ENCODE measurements around the gene PCDHGB2.
"Not testable (repeated sequence)": the region's sequence is repeated elsewhere in the genome, so short reads cannot be mapped to it uniquely, and the experiment has no call there.

Gene PCDHGB2

DNA sequence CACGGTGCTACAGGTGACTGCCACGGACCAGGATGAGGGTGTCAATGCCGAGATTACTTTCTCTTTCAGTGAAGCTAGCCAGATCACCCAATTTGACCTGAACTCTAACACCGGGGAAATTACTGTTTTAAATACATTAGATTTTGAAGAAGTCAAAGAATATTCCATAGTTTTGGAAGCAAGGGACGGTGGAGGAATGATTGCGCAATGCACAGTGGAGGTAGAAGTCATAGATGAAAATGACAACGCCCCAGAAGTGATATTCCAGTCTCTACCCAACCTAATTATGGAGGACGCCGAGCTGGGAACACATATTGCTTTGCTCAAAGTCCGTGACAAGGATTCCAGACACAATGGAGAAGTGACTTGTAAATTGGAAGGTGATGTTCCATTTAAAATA, 28.9 kb downstream of the PCDHGB2 start:
- TF ChIP-seq POLR2A (IDR thresholded peaks at IDR 0.05; ENCODE audit: low read length) (no peak), GATA1 (IDR thresholded peaks at IDR 0.05; ENCODE audit: low read depth, low read length) (no peak)
- no peak for DNase-seq

DNA sequence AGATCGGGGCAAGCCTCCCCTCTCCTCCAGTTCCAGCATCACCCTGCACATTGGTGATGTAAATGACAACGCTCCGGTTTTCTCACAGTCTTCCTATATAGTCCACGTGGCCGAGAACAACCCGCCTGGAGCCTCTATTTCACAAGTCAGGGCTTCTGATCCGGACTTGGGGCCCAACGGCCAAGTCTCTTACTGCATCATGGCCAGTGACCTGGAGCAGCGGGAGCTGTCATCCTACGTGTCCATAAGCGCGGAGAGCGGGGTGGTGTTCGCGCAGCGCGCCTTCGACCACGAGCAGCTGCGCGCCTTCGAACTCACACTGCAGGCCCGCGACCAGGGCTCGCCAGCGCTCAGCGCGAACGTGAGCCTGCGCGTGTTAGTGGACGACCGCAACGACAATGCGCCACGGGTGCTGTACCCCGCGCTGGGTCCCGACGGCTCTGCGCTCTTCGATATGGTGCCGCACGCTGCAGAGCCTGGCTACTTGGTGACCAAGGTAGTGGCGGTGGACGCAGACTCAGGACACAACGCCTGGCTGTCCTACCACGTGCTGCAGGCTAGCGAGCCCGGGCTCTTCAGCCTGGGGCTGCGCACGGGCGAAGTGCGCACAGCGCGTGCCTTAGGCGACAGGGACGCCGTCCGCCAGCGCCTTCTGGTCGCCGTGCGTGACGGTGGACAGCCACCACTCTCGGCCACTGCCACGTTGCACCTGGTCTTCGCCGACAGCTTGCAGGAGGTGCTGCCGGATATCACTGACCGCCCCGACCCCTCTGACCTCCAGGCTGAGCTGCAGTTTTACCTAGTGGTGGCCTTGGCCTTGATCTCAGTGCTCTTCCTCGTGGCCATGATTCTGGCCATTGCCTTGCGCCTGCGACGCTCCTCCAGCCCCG, 29.6 kb downstream of the PCDHGB2 start:
- no peak for DNase-seq
- TF ChIP-seq POLR2A (IDR thresholded peaks at IDR 0.05; ENCODE audit: low read length) (no peak), GATA1 (IDR thresholded peaks at IDR 0.05; ENCODE audit: low read depth, low read length) (no peak)

DNA sequence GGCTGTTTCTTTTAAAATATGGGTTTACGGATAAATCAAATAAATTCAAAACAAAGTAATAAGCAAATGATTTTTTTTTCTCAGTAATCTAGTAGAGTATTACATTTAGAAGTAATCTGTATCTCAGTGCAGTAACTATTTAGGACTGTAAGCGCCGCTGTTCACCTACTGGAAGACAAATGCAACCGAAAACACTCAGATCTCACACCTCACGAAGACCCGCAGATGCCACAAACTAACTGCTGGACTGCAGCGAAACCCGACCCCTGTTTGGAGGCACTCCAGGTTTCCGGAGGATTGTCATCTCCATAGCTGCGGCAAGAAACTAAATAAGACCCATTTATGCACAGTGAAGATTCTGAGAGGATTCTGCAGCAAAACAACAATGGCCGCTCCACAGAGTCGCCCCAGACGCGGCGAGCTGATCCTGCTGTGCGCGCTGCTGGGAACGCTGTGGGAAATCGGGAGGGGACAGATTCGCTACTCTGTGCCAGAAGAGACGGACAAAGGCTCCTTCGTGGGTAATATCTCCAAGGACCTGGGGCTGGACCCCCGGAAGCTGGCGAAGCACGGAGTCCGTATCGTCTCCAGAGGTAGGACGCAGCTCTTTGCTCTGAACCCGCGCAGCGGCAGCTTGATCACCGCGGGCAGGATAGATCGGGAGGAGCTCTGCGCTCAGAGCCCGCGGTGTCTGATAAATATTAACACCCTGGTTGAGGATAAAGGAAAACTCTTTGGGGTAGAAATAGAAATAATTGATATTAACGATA, 32.8 kb downstream of the PCDHGB2 start, which contains the start of gene PCDHGA8:
Gene PCDHGA8, plus strand, starts transcription at position 205 of the 770 bp plus-strand sequence. Its CDS starts 181 bp downstream, at position 386.
- no peak for TF ChIP-seq GATA1 (IDR thresholded peaks at IDR 0.05; ENCODE audit: low read depth, low read length)
- TF ChIP-seq POLR2A (IDR thresholded peaks at IDR 0.05; ENCODE audit: low read length), result no peak
- DNase-seq, result no peak

DNA sequence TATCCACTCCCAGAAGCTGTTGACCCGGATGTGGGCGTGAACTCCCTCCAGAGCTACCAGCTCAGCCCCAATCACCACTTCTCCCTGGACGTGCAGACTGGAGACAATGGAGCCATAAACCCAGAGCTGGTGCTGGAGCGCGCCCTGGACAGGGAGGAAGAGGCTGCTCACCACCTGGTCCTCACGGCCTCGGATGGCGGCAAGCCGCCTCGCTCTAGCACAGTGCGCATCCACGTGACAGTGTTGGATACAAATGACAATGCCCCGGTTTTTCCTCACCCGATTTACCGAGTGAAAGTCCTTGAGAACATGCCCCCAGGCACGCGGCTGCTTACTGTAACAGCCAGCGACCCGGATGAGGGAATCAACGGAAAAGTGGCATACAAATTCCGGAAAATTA, 33.5 kb downstream of the PCDHGB2 start:
- no peak for TF ChIP-seq GATA1 (IDR thresholded peaks at IDR 0.05; ENCODE audit: low read depth, low read length)
- no peak for TF ChIP-seq POLR2A (IDR thresholded peaks at IDR 0.05; ENCODE audit: low read length)

DNA sequence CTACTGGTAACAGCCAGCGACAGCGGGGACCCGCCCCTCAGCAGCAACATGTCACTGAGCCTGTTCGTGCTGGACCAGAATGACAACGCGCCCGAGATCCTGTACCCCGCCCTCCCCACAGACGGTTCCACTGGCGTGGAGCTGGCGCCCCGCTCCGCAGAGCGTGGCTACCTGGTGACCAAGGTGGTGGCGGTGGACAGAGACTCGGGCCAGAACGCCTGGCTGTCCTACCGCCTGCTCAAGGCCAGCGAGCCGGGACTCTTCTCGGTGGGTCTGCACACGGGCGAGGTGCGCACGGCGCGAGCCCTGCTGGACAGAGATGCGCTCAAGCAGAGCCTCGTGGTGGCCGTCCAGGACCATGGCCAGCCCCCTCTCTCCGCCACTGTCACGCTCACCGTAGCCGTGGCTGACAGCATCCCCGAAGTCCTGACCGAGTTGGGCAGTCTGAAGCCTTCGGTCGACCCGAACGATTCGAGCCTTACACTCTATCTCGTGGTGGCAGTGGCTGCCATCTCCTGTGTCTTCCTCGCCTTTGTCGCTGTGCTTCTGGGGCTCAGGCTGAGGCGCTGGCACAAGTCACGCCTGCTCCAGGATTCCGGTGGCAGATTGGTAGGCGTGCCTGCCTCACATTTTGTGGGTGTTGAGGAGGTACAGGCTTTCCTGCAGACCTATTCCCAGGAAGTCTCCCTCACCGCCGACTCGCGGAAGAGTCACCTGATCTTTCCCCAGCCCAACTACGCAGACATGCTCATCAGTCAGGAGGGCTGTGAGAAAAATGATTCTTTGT, 34.8 kb downstream of the PCDHGB2 start:
- not testable (repeated sequence) for DNase-seq

More for the DNA sequence above, 33.5 kb downstream of the PCDHGB2 start:
- DNase-seq, result no peak

DNA sequence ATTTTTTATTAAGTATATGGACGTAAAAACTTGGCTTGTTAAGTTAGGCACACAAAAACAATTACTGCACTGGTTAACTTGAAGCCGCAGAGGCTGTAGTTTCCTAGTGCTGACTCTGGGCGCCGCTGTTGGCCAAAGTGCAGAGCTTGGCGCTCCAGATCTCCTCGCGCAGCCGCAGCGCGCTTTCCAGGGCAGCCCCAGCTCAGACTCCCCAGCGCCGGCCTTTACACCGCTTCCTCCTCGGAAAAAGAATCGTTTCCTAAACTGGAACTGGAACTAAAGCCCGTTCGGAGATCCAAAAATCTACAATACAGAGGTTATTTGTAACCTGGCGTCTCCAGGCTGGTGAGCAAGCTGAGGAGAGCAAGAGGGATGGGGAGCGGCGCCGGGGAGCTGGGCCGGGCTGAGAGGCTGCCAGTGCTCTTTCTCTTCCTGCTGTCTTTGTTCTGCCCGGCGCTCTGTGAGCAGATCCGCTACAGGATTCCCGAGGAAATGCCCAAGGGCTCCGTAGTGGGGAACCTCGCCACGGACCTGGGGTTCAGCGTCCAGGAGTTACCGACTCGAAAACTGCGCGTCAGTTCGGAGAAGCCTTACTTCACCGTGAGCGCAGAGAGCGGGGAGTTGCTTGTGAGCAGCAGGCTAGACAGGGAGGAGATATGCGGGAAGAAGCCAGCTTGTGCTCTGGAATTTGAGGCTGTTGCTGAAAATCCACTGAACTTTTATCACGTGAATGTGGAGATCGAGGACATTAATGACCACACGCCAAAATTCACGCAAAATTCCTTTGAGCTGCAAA, 38.2 kb downstream of the PCDHGB2 start, which contains the start of gene PCDHGB5:
Gene PCDHGB5, plus strand, starts transcription at position 192 of the 796 bp plus-strand sequence. Its CDS starts 181 bp downstream, at position 373.
- DNase-seq, result peak; percentile 13 to 21

DNA sequence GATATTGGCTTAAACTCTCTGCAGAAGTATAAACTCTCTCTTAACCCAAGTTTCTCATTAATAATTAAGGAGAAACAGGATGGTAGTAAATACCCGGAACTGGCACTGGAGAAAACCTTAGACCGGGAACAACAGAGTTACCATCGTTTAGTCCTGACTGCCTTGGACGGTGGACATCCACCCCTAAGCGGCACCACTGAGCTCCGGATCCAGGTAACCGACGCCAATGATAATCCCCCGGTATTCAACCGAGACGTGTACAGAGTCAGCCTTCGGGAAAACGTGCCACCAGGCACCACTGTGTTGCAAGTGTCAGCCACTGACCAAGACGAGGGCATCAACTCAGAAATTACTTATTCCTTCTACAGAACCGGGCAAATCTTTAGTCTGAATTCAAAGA, 38.8 kb downstream of the PCDHGB2 start:
- no peak for DNase-seq
- no peak for TF ChIP-seq GATA1 (IDR thresholded peaks at IDR 0.05; ENCODE audit: low read depth, low read length)
- no peak for TF ChIP-seq POLR2A (IDR thresholded peaks at IDR 0.05; ENCODE audit: low read length)

DNA sequence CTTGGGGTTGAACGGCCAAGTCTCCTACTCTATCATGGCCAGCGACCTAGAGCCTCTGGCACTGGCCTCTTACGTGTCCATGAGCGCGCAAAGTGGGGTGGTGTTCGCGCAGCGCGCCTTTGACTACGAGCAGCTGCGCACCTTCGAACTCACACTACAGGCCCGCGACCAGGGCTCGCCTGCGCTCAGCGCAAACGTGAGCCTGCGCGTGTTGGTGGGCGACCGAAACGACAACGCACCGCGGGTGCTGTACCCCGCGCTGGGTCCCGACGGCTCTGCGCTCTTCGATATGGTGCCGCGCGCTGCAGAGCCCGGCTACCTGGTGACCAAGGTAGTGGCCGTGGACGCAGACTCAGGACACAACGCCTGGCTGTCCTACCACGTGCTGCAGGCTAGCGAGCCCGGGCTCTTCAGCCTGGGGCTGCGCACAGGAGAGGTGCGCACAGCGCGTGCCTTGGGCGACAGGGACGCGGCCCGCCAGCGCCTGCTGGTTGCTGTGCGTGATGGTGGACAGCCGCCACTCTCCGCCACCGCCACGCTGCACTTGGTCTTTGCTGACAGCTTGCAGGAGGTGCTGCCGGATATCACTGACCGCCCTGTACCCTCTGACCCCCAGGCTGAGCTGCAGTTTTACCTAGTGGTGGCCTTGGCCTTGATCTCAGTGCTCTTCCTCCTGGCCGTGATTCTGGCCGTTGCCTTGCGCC, 39.9 kb downstream of the PCDHGB2 start:
- no peak for DNase-seq

DNA sequence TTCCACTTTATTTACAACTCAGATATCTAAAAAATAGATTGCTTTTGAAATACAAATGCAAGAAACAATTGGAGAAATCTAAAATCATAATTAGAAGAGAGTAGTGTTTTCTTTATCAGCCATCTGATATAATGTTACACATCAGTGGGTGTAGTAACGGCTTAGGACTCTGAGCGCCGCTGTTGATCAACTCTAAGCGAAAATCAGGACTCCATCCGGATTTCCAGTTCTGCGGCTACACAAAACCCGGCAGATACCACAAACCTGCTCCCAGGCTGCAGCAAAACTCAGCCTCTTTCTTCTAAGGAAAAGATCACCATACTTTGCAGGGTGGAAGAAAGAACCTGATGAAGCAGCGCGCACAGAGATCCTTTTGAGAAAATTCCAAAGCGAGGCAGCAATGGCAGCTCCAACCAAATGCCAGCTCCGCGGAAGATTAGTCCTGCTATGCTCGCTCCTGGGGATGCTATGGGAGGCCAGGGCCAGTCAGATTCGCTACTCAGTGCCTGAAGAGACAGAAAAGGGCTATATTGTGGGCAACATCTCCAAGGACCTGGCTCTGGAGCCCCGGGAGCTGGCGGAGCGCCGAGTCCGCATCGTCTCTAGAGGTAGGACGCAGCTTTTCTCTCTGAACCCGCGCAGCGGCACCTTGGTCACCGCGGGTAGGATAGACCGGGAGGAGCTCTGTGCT, 42.9 kb downstream of the PCDHGB2 start, which contains the start of gene PCDHGA9:
Gene PCDHGA9, plus strand, starts transcription at position 226 of the 691 bp plus-strand sequence. Its CDS starts 175 bp downstream, at position 401.
- peak in 1 of 2 experiments; percentile 10 for DNase-seq
- TF ChIP-seq GATA1 (IDR thresholded peaks at IDR 0.05; ENCODE audit: low read depth, low read length) (no peak), POLR2A (IDR thresholded peaks at IDR 0.05; ENCODE audit: low read length) (no peak)

More for the DNA sequence above, 39.9 kb downstream of the PCDHGB2 start:
- TF ChIP-seq POLR2A (IDR thresholded peaks at IDR 0.05; ENCODE audit: low read length), result no peak
- TF ChIP-seq GATA1 (IDR thresholded peaks at IDR 0.05; ENCODE audit: low read depth, low read length), result no peak

DNA sequence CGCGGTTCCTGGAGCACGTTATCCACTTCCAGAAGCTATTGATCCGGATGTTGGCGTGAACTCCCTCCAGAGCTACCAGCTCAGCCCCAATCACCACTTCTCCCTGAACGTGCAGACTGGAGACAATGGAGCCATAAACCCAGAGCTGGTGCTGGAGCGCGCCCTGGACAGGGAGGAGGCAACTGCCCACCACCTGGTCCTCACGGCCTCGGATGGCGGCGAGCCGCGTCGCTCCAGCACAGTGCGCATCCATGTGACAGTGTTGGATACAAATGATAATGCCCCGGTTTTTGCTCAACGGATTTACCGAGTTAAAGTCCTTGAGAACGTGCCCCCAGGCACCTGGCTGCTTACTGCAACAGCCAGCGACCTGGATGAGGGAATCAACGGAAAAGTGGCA, 43.6 kb downstream of the PCDHGB2 start:
- no peak for DNase-seq
- TF ChIP-seq GATA1 (IDR thresholded peaks at IDR 0.05; ENCODE audit: low read depth, low read length), result no peak
- TF ChIP-seq POLR2A (IDR thresholded peaks at IDR 0.05; ENCODE audit: low read length), result no peak

DNA sequence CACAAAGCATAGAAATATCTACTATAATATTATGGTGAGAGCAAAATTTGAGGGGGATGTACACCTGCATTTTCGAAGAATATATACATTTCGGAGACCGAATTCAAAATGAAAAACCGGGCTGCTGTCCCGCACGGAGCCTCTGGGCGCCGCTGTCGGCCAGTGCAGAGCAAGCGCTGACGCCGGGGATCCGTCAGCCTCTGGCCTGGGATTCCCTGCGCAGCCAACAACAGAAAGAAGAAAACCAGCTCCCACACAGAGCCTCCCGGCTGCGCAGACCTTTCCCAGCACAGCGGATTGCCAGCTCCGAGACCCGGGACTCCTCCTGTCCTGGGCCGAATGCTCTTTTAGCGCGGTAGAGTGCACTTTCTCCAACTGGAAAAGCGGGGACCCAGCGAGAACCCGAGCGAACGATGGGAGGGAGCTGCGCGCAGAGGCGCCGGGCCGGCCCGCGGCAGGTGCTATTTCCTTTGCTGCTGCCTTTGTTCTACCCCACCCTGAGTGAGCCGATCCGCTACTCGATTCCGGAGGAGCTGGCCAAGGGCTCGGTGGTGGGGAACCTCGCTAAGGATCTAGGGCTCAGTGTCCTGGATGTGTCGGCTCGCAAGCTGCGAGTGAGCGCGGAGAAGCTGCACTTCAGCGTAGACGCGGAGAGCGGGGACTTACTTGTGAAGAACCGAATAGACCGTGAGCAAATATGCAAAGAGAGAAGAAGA, 48.2 kb downstream of the PCDHGB2 start, which contains the start of gene PCDHGB6:
Gene PCDHGB6, plus strand, starts transcription at position 232 of the 716 bp plus-strand sequence. Its CDS starts 182 bp downstream, at position 414.
- peak; percentile 31 to 45 for DNase-seq

All from erythroblast (primary cell).